GM19025 (cell line): ENCODE measurements around the gene TMEM144.

Experiments used
- ATAC-seq: cut with Tn5 transposase; IDR thresholded peaks from one replicate; pipeline ENCODE4 v1.9.1; 2021; ENCODE audit warnings: mild to moderate bottlenecking, low read depth, moderate library complexity; ENCODE audit not compliant: unreplicated experiment

Gene TMEM144

DNA sequence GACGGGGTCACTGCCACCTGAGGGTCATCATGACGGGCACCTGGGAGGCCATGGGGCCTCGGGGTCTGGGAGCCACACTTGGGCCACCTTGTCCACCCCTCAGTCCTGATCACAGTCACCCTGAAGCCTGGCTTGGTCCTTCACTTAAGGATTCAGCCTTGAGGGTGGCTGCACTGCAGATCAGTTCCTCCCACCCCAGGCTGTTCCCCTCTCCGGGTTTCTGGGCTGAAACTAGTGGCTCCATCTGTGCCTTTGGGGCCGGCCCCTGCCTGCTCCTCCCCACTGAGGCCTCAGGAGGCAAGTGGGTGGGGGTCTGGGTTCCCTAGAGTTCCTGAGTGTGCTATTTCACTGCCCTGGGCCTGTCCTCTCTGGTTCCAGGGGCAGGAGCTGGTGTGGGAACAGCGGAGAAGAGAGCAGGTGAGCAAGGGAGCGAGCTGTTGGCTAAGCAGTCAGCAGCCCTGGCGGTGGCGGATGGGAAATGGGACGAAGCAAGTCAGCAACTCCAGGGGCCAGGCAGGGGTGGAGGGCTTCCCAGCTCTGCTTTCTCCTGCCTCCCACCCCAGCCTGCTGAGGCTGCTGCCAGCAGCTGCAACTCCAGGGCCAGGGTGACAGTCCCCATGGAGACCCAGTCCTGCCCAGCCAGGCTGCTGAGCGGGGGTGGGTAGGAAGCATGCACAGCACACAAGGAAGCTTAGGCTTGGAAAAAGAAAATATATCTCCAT lies 81.2 kb downstream of the TMEM144 start:
- no peak for ATAC-seq

DNA sequence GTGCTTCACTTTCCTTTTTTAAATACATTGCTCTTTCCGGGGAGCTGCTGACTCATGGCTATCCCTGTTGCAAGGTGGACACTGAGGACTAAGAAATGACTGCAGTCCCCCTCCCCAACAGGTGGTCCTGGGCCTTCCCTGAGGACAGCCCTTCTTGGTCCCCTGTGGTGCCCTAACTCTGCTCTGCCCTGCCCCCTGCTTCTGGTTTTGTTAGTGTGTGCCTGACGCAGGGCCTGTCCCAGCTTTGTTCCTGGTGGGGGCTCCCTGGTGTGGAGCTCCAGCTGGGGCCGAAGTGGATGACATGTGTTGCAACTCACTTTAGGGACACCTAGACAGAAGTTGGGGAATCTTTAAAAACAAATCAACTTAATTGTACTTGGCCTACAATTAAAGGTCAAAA lies 81.9 kb downstream of the TMEM144 start:
- ATAC-seq: no peak

GRCh38 chr4:158295053-158295452 lies 84.8 kb downstream of the TMEM144 start:
- no peak for ATAC-seq

- ATAC-seq: no peak
These were observed 87.6 kb downstream of the TMEM144 start for GRCh38 chr4:158297866-158298265.

DNA sequence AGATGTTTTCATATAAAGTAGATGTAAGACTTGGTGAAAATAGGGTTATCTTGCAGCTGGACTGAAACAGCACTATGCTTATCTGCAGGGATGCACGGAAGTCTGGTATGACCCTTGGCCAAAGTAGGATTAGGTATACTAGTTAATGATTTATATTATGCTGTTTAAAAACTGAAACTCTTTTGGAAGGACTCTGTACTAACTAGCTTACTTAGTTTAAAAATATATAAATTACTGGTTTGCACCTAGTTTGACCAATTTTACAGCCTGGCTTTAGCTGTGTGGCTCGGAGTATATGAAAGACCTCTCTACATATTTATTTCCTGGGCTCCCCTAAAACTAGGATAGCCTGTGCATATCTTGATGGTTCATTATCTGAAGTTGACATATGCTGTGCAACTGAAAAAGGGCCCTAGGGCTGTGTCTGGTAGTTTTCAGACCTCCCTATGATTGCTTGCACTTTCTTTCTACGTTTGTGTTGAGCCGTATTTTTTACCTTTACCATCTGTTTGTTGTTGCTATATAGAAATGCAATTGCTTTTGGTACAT lies 89.2 kb downstream of the TMEM144 start:
- no peak for ATAC-seq

- no peak for ATAC-seq
These were observed 89.7 kb downstream of the TMEM144 start for GRCh38 chr4:158300012-158300411.

DNA sequence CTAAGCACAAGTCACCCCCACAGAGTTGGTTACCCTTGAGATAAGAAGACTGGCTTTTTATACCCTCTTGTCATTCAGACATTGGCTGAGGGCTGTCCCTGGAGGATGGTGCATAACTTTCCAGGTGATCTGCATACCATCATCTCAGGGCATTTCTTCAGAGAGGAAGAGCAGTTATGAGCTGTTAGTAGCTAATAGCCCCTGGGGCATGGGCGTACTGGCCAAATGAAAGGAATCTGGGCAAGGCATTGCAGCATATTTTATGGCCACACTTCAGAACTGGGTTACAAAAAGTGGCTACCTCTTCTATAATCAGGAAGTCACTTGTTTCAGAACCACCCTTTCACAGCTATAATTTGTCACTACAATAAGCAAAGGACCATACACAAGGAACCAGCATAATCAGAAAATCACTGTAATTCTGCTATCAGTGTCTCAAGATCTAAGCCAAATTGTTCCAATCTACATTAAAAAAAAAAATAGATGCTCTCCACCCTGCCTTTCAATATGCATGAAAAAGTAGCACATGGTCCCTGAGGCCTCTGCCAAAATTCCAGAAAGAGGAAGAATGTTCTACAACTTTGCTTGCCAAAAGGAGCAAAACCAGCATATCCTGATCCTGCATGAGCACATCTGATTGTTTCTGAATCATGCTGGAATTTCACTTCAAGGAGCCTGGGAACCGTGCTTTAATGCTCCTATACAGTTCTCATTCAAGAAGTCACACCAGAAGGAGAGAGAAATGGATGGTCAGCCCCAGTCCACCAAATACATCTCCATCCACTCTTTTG lies 92.0 kb downstream of the TMEM144 start:
- ATAC-seq: no peak

DNA sequence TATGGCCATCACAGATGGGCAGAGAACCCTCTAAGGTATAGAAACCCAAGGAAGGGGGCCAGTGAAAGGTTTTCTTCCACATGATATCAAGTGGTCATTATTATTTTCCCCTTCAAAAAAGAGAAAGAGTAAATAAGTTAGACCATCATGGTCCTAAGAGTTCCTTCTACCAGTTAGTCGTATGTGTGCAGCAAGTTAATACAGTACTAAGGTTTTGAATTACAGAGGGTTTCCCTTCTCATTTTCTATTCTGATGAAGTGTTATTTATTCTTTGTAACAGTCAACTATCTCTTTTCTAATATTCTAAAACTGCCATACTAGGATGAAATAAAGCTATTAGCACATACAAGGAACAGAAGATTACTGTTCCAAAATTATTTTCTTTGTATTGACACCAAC lies 94.4 kb downstream of the TMEM144 start:
- no peak for ATAC-seq
